HepG2 (cell line): ENCODE results near the gene ELL3. TPM values are rescaled to one million over a fixed set of nuclear protein-coding genes. Genes with fewer than 3 reads are reported as not detected.

Experiments
- CBFB ChIP-seq: sonication (generic); formaldehyde crosslinking; IDR thresholded peaks from 2 replicates; pipeline ENCODE4 v1.4.0; 2020; ENCODE audit warnings: missing genetic modification reagents
- ETS1 ChIP-seq: sonication (generic); formaldehyde crosslinking; IDR thresholded peaks from 2 replicates; pipeline ENCODE4 v1.4.0; 2020; ENCODE audit warnings: missing genetic modification reagents
- GATAD1 ChIP-seq: IDR thresholded peaks from 2 replicates; pipeline ENCODE4 v1.6.1; 2016; ENCODE audit warnings: missing genetic modification reagents, missing compliant biosample characterization
- GTF2F1 ChIP-seq: fragments of 150-350 bp; IDR thresholded peaks from 2 replicates; pipeline ENCODE4 v1.6.1; 2014; ENCODE audit warnings: low read length
- HMGA1 ChIP-seq: sonication (generic); formaldehyde crosslinking; conservative IDR thresholded peaks from 2 replicates; pipeline ENCODE4 v1.4.0; 2020; ENCODE audit warnings: missing genetic modification reagents
- IKZF5 ChIP-seq: IDR thresholded peaks from 2 replicates; pipeline ENCODE4 v1.6.1; 2018; ENCODE audit warnings: missing genetic modification reagents, mild to moderate bottlenecking, missing compliant biosample characterization
- KDM4B ChIP-seq: sonication (generic); formaldehyde crosslinking; IDR thresholded peaks from 2 replicates; pipeline ENCODE4 v1.4.0; 2020; ENCODE audit warnings: missing genetic modification reagents
- NCOR1 ChIP-seq: fragments of 200-600 bp; sonication (generic); IDR thresholded peaks from 2 replicates; pipeline ENCODE4 v1.7.0; 2017; ENCODE audit warnings: antibody characterized with exemption, low read length, borderline replicate concordance
- NPAS2 ChIP-seq: sonication (generic); formaldehyde crosslinking; IDR thresholded peaks from 2 replicates; pipeline ENCODE4 v1.8.0; 2022; ENCODE audit warnings: mild to moderate bottlenecking, missing genetic modification reagents, borderline replicate concordance
- POLR2A ChIP-seq, 2 experiments: IDR thresholded peaks; 2 replicates each; pipeline ENCODE4 v1.6.1; 2011; ENCODE audit warnings: low read depth in 2 of 2, low read length in 2 of 2, mild to moderate bottlenecking in 1 of 2, moderate library complexity in 1 of 2; ENCODE audit not compliant: insufficient read depth in 1 of 2
- POLR2AphosphoS5 ChIP-seq: IDR thresholded peaks from 2 replicates; pipeline ENCODE4 v1.6.1; 2012; ENCODE audit warnings: low read depth, low read length
- RBAK ChIP-seq: sonication (generic); formaldehyde crosslinking; IDR thresholded peaks from 2 replicates; pipeline ENCODE4 v1.5.1; 2020; ENCODE audit warnings: mild to moderate bottlenecking, missing genetic modification reagents
- REPIN1 ChIP-seq: sonication (generic); formaldehyde crosslinking; IDR thresholded peaks from 2 replicates; pipeline ENCODE4 v1.8.0; 2022; ENCODE audit warnings: missing genetic modification reagents, low read depth, mild to moderate bottlenecking, borderline replicate concordance
- RFXANK ChIP-seq: IDR thresholded peaks from 2 replicates; pipeline ENCODE4 v1.6.1; 2016
- U2AF2 ChIP-seq: fragments of 200-400 bp; formaldehyde crosslinking; IDR thresholded peaks from 2 replicates; pipeline ENCODE4 v1.6.1; 2017; ENCODE audit warnings: low read depth, mild to moderate bottlenecking, low read length
- YEATS4 ChIP-seq: sonication (generic); formaldehyde crosslinking; IDR thresholded peaks from 2 replicates; pipeline ENCODE4 v1.4.0; 2020; ENCODE audit warnings: missing genetic modification reagents, borderline replicate concordance
- ZFYVE20 ChIP-seq: sonication (generic); formaldehyde crosslinking; IDR thresholded peaks from 2 replicates; pipeline ENCODE4 v1.8.0; 2023; ENCODE audit warnings: low read depth, mild to moderate bottlenecking, moderate library complexity, missing genetic modification reagents, borderline replicate concordance
- ZIK1 ChIP-seq: sonication (generic); formaldehyde crosslinking; IDR thresholded peaks from 2 replicates; pipeline ENCODE4 v1.5.0; 2020; ENCODE audit warnings: mild to moderate bottlenecking, low read depth, missing genetic modification reagents, borderline replicate concordance
- ZNF12 ChIP-seq: sonication (generic); formaldehyde crosslinking; IDR thresholded peaks from 2 replicates; pipeline ENCODE4 v1.5.0; 2020; ENCODE audit warnings: missing genetic modification reagents
- ZNF235 ChIP-seq: sonication (generic); formaldehyde crosslinking; IDR thresholded peaks from 2 replicates; pipeline ENCODE4 v1.8.1; 2023; ENCODE audit warnings: mild to moderate bottlenecking, missing genetic modification reagents, borderline replicate concordance
- ZNF343 ChIP-seq: sonication (generic); formaldehyde crosslinking; IDR thresholded peaks from 2 replicates; pipeline ENCODE4 v1.4.0; 2020; ENCODE audit warnings: mild to moderate bottlenecking, missing genetic modification reagents
- ZNF446 ChIP-seq: sonication (generic); formaldehyde crosslinking; IDR thresholded peaks from 2 replicates; pipeline ENCODE4 v1.5.0; 2020; ENCODE audit warnings: mild to moderate bottlenecking, missing genetic modification reagents
- ZNF543 ChIP-seq: sonication (generic); formaldehyde crosslinking; IDR thresholded peaks from 2 replicates; pipeline ENCODE4 v1.4.0; 2020; ENCODE audit warnings: mild to moderate bottlenecking, missing genetic modification reagents
- ZNF550 ChIP-seq: sonication (generic); formaldehyde crosslinking; IDR thresholded peaks from 2 replicates; pipeline ENCODE4 v1.4.0; 2020; ENCODE audit warnings: mild to moderate bottlenecking, missing genetic modification reagents, borderline replicate concordance
- ZNF558 ChIP-seq: sonication (generic); formaldehyde crosslinking; IDR thresholded peaks from 2 replicates; pipeline ENCODE4 v1.9.0; 2022; ENCODE audit warnings: mild to moderate bottlenecking, missing genetic modification reagents, borderline replicate concordance
- ZNF644 ChIP-seq: IDR thresholded peaks from 2 replicates; pipeline ENCODE4 v1.6.1; 2016; ENCODE audit warnings: low read depth
- ZNF761 ChIP-seq: sonication (generic); formaldehyde crosslinking; conservative IDR thresholded peaks from 2 replicates; pipeline ENCODE4 v1.4.0; 2020; ENCODE audit warnings: mild to moderate bottlenecking, missing genetic modification reagents
- polyA plus RNA-seq, 8 experiments: library from polyadenylated mRNA; depleted of rRNA in 3 of 8; stranded (reverse) in 7 of 8; unstranded in 1 of 8; fragments of >200 nt; fragmentation: Illumina TruSeq in 4 of 8; extraction: Trizol in 4 of 8; gene quantifications; 2 replicates each; pipeline versions ENCODE4 v1.2.1 to v1.2.3, GENCODE V29; 2011 to 2016; ENCODE audit warnings: low read depth in 4 of 8, missing spikeins in 1 of 8, mixed read lengths in 1 of 8; ENCODE audit not compliant: insufficient read depth in 1 of 8
- total RNA-seq, 5 experiments: library from RNA; depleted of rRNA; stranded (reverse); fragments of >200 nt; fragmentation: Illumina TruSeq; extraction: Trizol; gene quantifications; 2 replicates each; pipeline ENCODE4 v1.2.3, GENCODE V29; 2016; ENCODE audit warnings: low read depth in 1 of 5
- TF ChIP-seq, protein P1 (sequence below): sonication (generic); formaldehyde crosslinking; IDR thresholded peaks from 2 replicates; pipeline ENCODE4 v1.4.0; 2020; ENCODE audit warnings: missing genetic modification reagents, borderline replicate concordance
- TF ChIP-seq, protein P2 (sequence below): conservative IDR thresholded peaks from 2 replicates; pipeline ENCODE4 v1.6.1; 2018; ENCODE audit warnings: missing genetic modification reagents

ELL3 gene
- total and polyA plus RNA-seq, 2 of the 13 experiments (the other 11 are each of a cell fraction or from before 2014, with no cell fraction given): 6.1 to 8.8 TPM

- TF ChIP-seq ETS1: no peak
- peak; percentile 58; the same call in 1 of the 2 replicates for TF ChIP-seq POLR2AphosphoS5
- no peak for TF ChIP-seq YEATS4 (CRISPR knock-in tag)
- no peak for TF ChIP-seq ZNF644 (CRISPR knock-in tag)
- 0 out of 2 replicates have a peak, but pooled peaks have one; percentile 11 for TF ChIP-seq ZNF446 (CRISPR knock-in tag)
- TF ChIP-seq ZNF558: 0 out of 2 replicates have a peak, but pooled peaks have one; percentile 45
- TF ChIP-seq ZFYVE20 (CRISPR knock-in tag): 0 out of 2 replicates have a peak, but pooled peaks have one; percentile 2
- TF ChIP-seq IKZF5 (CRISPR knock-in tag): peak; percentile 51; the same call in 1 of the 2 replicates
- TF ChIP-seq ZNF12: no peak
- no peak for TF ChIP-seq KDM4B (CRISPR knock-in tag)
- TF ChIP-seq, protein P1, sequence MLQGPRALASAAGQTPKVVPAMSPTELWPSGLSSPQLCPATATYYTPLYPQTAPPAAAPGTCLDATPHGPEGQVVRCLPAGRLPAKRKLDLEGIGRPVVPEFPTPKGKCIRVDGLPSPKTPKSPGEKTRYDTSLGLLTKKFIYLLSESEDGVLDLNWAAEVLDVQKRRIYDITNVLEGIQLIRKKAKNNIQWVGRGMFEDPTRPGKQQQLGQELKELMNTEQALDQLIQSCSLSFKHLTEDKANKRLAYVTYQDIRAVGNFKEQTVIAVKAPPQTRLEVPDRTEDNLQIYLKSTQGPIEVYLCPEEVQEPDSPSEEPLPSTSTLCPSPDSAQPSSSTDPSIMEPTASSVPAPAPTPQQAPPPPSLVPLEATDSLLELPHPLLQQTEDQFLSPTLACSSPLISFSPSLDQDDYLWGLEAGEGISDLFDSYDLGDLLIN (CRISPR knock-in tag): no peak
- peak in 1 of 2 experiments; percentile 83; a peak in 2 of 4 replicates for TF ChIP-seq POLR2A (IDR thresholded peaks at IDR 0.05; ENCODE audit: insufficient read depth in 1 of 2, low read depth in 2 of 2, low read length in 2 of 2)
- no peak for TF ChIP-seq REPIN1 (CRISPR knock-in tag)
- no peak for TF ChIP-seq NPAS2
- TF ChIP-seq CBFB (CRISPR knock-in tag): no peak
- TF ChIP-seq ZIK1 (CRISPR knock-in tag): no peak
- TF ChIP-seq, protein P2, sequence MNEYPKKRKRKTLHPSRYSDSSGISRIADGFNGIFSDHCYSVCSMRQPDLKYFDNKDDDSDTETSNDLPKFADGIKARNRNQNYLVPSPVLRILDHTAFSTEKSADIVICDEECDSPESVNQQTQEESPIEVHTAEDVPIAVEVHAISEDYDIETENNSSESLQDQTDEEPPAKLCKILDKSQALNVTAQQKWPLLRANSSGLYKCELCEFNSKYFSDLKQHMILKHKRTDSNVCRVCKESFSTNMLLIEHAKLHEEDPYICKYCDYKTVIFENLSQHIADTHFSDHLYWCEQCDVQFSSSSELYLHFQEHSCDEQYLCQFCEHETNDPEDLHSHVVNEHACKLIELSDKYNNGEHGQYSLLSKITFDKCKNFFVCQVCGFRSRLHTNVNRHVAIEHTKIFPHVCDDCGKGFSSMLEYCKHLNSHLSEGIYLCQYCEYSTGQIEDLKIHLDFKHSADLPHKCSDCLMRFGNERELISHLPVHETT (CRISPR knock-in tag): no peak
- 0 out of 2 replicates have a peak, but pooled peaks have one; percentile 2 for TF ChIP-seq ZNF543 (CRISPR knock-in tag)
- no peak for TF ChIP-seq ZNF550
- TF ChIP-seq RBAK (CRISPR knock-in tag): peak; percentile 41; the same call in 1 of the 2 replicates
- TF ChIP-seq HMGA1 (CRISPR knock-in tag): no peak
- TF ChIP-seq ZNF235 (CRISPR knock-in tag): peak; percentile 42; the same call in 1 of the 2 replicates
- TF ChIP-seq ZNF343 (CRISPR knock-in tag): no peak
- no peak for TF ChIP-seq ZNF761 (CRISPR knock-in tag)
- no peak for TF ChIP-seq GTF2F1
- no peak for TF ChIP-seq GATAD1 (CRISPR knock-in tag)
- TF ChIP-seq U2AF2: no peak
- TF ChIP-seq RFXANK (CRISPR knock-in tag): no peak
- no peak for TF ChIP-seq NCOR1
Observed at GRCh38 chr15:43776718-43777266, at the start of gene ELL3 (continued).
